GM12873 (cell line): Measurements from ENCODE around the gene MCC.

Source experiments
- CTCF ChIP-seq: IDR thresholded peaks from 2 replicates; pipeline ENCODE4 v1.5.1; 2012; ENCODE audit warnings: low read depth, mild to moderate bottlenecking, moderate library complexity, low read length, control low read depth; ENCODE audit not compliant: insufficient read depth; ENCODE audit errors: missing control alignments

The MCC gene

DNA sequence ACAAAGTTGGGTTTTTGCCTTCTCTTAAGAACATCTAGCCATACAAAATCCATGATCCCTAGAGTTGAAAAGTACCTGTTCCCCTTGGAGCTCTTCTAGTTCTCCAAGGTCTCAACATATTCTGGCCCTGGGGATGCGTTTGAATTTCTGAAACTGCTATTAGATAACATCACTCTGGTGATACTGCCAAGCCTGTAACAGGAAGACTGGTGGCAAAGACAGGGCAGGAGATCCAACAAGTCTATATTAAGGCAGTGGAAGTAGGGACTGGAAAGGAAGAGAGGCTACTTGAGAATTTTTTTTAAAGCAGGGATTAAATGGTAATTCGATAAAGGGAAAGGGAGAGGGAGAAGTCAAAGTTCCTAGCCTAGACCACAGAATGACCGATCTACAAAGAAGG lies 264.9 kb downstream of the MCC start:
- no peak for TF ChIP-seq CTCF

DNA sequence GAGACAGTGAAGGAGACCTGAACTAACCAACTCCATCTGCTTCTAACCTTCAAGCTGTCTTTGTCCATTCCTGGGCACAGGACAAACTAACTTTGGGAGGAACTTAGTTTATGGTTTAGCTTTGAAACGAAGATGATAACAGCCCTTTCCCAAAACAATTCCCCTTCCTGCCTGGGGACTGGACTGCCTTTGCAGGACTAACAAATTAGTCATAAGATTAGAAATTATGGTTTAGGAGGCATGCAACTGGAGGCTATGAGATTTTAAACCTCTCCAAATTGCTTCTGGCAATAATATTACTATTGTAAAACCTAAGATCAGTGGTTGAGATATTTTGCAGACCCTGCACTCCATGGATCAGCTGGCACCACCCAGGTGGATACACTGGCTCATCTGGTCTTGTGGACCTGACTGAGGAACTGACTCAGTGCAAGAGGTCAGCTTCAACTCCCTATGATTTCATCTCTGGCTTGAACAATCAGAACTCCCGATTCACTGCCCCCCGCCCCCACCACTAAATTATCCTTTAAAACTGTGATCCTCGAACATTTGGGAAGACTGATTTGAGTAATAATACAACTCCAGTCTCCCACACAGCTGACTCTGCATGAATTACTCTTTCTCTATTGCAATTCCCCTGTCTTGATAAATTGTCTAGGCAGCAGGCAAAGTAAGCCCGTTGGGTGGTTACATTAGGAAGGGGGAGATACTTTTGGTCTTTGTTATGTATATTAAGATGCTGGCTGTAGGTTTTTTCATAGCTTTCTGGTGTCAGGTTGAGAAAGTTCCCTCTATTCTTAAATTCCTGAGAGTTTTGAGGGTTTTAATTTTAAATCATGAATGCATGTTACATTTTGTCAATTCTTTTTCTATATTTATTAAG lies 266.7 kb downstream of the MCC start:
- no peak for TF ChIP-seq CTCF

GRCh38 chr5:113219695-113220094 lies 268.6 kb downstream of the MCC start:
- TF ChIP-seq CTCF: no peak

- no peak for TF ChIP-seq CTCF
Observed at GRCh38 chr5:113218906-113219517, 269.2 kb downstream of the MCC start.

- no peak for TF ChIP-seq CTCF
Observed at GRCh38 chr5:113218200-113218599, 270.1 kb downstream of the MCC start.

DNA sequence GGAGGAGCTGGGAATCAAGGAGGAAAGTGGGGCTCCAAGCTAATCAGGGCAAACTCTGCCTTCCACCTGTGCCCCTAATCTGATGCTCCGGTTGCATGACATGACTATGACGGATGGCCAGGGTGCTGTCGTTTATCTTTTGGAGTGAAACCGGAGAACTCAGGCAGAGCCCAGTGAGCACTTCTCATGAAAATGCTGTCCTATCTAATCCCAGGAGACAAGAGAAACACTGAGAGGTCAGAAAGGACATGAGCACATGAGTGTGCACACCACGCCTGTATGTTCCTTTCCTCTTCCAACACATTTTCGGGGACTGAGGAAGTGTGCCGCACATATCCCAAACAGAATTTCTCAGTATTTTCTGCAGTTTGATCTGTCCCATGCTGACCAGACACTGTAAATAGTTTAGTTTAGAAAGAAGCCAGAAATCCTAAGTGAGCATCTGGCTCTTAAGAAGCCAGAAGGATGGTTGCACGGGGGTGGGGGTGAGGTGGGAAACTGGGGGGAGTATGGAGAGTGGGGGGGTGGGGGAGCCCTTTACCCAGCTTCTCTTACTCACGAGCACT lies 270.6 kb downstream of the MCC start:
- TF ChIP-seq CTCF: no peak

DNA sequence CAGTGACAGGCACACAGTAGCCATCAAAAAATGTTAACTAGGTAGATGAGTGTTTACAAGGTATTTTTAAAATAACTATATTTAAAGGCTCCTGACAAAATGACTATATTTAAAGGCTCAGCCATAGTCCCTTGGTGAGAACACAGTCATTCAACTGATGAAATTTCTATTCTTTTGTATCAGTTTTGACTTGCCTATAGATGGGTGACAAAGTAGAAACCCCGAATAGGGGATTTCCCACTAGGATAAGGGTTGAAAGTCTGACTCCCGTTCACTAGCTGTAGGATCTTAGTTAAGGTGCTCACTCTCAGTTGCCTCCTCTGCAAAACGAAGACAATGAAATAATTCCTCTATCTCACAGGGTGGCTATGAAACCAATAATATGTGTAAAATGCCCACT lies 271.7 kb downstream of the MCC start:
- no peak for TF ChIP-seq CTCF
